Body of pancreas (tissue), 4 donors: ENCODE measurements around the gene BIRC5. TPM values are rescaled to one million over a fixed set of nuclear protein-coding genes. Genes with fewer than 3 reads are reported as not detected.

Experiments used
- ATAC-seq: fragments of 150-250 bp; one replicate; pipeline ENCODE4 v1.9.1; 2016
- DNase-seq, 4 donors: peaks; one replicate each; pipeline ENCODE4 v3.0.0-alpha.2; 2019
- H3K27ac ChIP-seq, 4 donors: fragments of 200-600 bp; sonication (generic); 1 replicate in 3 of 4; 2 replicates in 1 of 4; pipeline versions ENCODE4 v1.5.1 to v1.6.1; 2016 to 2019; ENCODE audit warnings: mild to moderate bottlenecking in 1 of 4, mixed read lengths in 1 of 4, moderate library complexity in 1 of 4
- H3K27me3 ChIP-seq, 2 donors: fragments of 200-600 bp; sonication (generic); one replicate each; pipeline ENCODE4 v1.6.0; 2016; ENCODE audit warnings: mild to moderate bottlenecking in 1 of 2
- H3K36me3 ChIP-seq, 2 donors: fragments of 200-600 bp; sonication (generic); replicated peaks in 1 of 2; 2 replicates each; pipeline ENCODE4 v1.5.1; 2016; ENCODE audit warnings: low read depth in 2 of 2; ENCODE audit not compliant: insufficient read depth in 1 of 2
- H3K4me1 ChIP-seq: fragments of 200-600 bp; sonication (generic); one replicate; pipeline ENCODE4 v1.6.0; 2016
- H3K4me3 ChIP-seq, 2 donors: fragments of 200-600 bp; sonication (generic); 1 replicate in 1 of 2; 2 replicates in 1 of 2; pipeline ENCODE4 v1.5.1; 2016 to 2019
- H3K9me3 ChIP-seq, 3 donors: fragments of 200-600 bp; sonication (generic); 1 replicate in 2 of 3; 2 replicates in 1 of 3; pipeline ENCODE4 v1.5.1; 2016
- CTCF ChIP-seq, 7 experiments: fragments of 450-650 bp in 4 of 7; fragments of 200-600 bp in 3 of 7; sonication (generic) in 3 of 7; IDR thresholded peaks; one replicate each; pipeline ENCODE4 v1.5.1; 2016 to 2019; ENCODE audit warnings: antibody characterized with exemption in 7 of 7
- POLR2A ChIP-seq, 3 donors: fragments of 450-650 bp; IDR thresholded peaks; one replicate each; pipeline ENCODE4 v1.6.1; 2016; ENCODE audit warnings: antibody characterized with exemption in 3 of 3, mild to moderate bottlenecking in 2 of 3
- WGBS, 2 donors: methylation state at CpG; one replicate each; pipeline ENCODE4 v1.1.5; 2017; 5-methylcytosine and 5-hydroxymethylcytosine counted together
- intact Hi-C: fragments of 100-400 bp; cut with DNase I; formaldehyde crosslinking; loops from one replicate; pipeline ENCODE4 v1.15.1; 2023
- total RNA-seq, 2 donors: library from RNA; depleted of rRNA; stranded (reverse); fragments of >200 nt; gene quantifications; one replicate each; pipeline ENCODE4 v1.1.0, GENCODE V29; 2016

BIRC5 gene
- total RNA-seq, 2 donors from 2014 or later = not detected

GRCh38 chr17:78173097-78173715 lies 40.8 kb upstream of the BIRC5 start:
- TF ChIP-seq POLR2A (IDR thresholded peaks at IDR 0.05) (no peak), CTCF (IDR thresholded peaks at IDR 0.05) (no peak)
- ATAC-seq (no peak), DNase-seq (no peak)
- no peaks in the 10 kb centered on the region for H3K27me3 ChIP-seq
- 70 to 78% methylated on average over 7 to 11 of the region's 11 CpGs for WGBS, 2 donors
- intact Hi-C loops = no loop called here
- H3K36me3 ChIP-seq = no peaks in the 10 kb centered on the region
- H3K27ac ChIP-seq = peak overlapping the region; percentile 28 to 95 (median 88)
- no peaks in the 10 kb centered on the region for H3K9me3 ChIP-seq
- H3K4me1 ChIP-seq = peaks cover 82% of the 10 kb centered on the region
- H3K4me3 ChIP-seq = no peak overlapping the region

GRCh38 chr17:78174346-78174869 lies 39.6 kb upstream of the BIRC5 start:
- H3K36me3 ChIP-seq = no peaks in the 10 kb centered on the region
- H3K27ac ChIP-seq = peak overlapping the region; percentile 78 to 95 (median 88)
- H3K4me3 ChIP-seq = no peak overlapping the region
- WGBS, 2 donors = 0 to 4% methylated on average over 3 to 15 of the region's 15 CpGs
- H3K4me1 ChIP-seq = peaks cover 78% of the 10 kb centered on the region
- DNase-seq (peak; percentile 96 to 97 (median 96)), ATAC-seq (peak; percentile 92)
- TF ChIP-seq POLR2A (IDR thresholded peaks at IDR 0.05) (peak; percentile 70 to 88 (median 82)), CTCF (IDR thresholded peaks at IDR 0.05) (peak; percentile 66 to 98 (median 96))
- intact Hi-C loops = no loop called here
- no peaks in the 10 kb centered on the region for H3K27me3 ChIP-seq
- H3K9me3 ChIP-seq = no peaks in the 10 kb centered on the region

GRCh38 chr17:78174870-78175642 lies 39.0 kb upstream of the BIRC5 start:
- no peak overlapping the region for H3K4me3 ChIP-seq

GRCh38 chr17:78175643-78175981 lies 38.4 kb upstream of the BIRC5 start:
- peak overlapping the region; percentile 78 to 95 (median 88) for H3K27ac ChIP-seq
- H3K4me3 ChIP-seq = no peak overlapping the region
- ATAC-seq (no peak), DNase-seq (no peak)
- no peak for TF ChIP-seq CTCF (IDR thresholded peaks at IDR 0.05)
- TF ChIP-seq POLR2A (IDR thresholded peaks at IDR 0.05) = no peak
- H3K36me3 ChIP-seq = no peaks in the 10 kb centered on the region
- intact Hi-C loops = no loop called here
- H3K27me3 ChIP-seq = no peaks in the 10 kb centered on the region
- H3K4me1 ChIP-seq = peaks cover 66% of the 10 kb centered on the region
- 42 to 47% methylated on average over 11 to 14 of the region's 14 CpGs for WGBS, 2 donors
- H3K9me3 ChIP-seq = no peaks in the 10 kb centered on the region

More at GRCh38 chr17:78174870-78175642, 39.0 kb upstream of the BIRC5 start:
- TF ChIP-seq POLR2A (IDR thresholded peaks at IDR 0.05) (peak in 2 of 3 donors; percentile 54 to 62), CTCF (IDR thresholded peaks at IDR 0.05) (peak in 5 of 7 experiments; percentile 6 to 62 (median 32))
- Histone ChIP-seq H3K4me1 (peaks cover 71% of the 10 kb centered on the region), H3K27ac (peak overlapping the region; percentile 78 to 95 (median 88)), H3K36me3 (no peaks in the 10 kb centered on the region), H3K9me3 (no peaks in the 10 kb centered on the region), H3K27me3 (no peaks in the 10 kb centered on the region)
- ATAC-seq (peak; percentile 51), DNase-seq (peak; percentile 76 to 89 (median 86))
- intact Hi-C loops = no loop called here
- 38 to 40% methylated on average over 7 to 28 of the region's 28 CpGs for WGBS, 2 donors
